ENCODE data around the gene CTCF. TPM values are rescaled to one million over a fixed set of nuclear protein-coding genes. Genes with fewer than 3 reads are reported as not detected.

The CTCF gene
- total RNA-seq, 1 donor from 2014 or later: 25.1 TPM

GRCh38 chr16:67594256-67594915, 32.1 kb downstream of the CTCF start:
- no peak for DNase-seq (ENCODE audit: low read depth, low spot score)

GRCh38 chr16:67594956-67595355, 32.6 kb downstream of the CTCF start:
- DNase-seq (ENCODE audit: low read depth, low spot score): no peak

GRCh38 chr16:67598527-67598926, 36.2 kb downstream of the CTCF start:
- no peak for DNase-seq (ENCODE audit: low read depth, low spot score)

- no peak for DNase-seq (ENCODE audit: low read depth, low spot score)
Measured at GRCh38 chr16:67605641-67606040, 43.3 kb downstream of the CTCF start.

GRCh38 chr16:67606632-67607031, 44.3 kb downstream of the CTCF start:
- no peak for DNase-seq (ENCODE audit: low read depth, low spot score)

- no peak for DNase-seq (ENCODE audit: low read depth, low spot score)
Measured at GRCh38 chr16:67608364-67608763, 46.0 kb downstream of the CTCF start.

GRCh38 chr16:67613808-67614207, 51.5 kb downstream of the CTCF start:
- DNase-seq (ENCODE audit: low read depth, low spot score): no peak

GRCh38 chr16:67628216-67628615, 65.9 kb downstream of the CTCF start:
- no peak for DNase-seq (ENCODE audit: low read depth, low spot score)

GRCh38 chr16:67632415-67633172, 70.3 kb downstream of the CTCF start:
- no peak for DNase-seq (ENCODE audit: low read depth, low spot score)

GRCh38 chr16:67636713-67637112, 74.4 kb downstream of the CTCF start:
- no peak for DNase-seq (ENCODE audit: low read depth, low spot score)

- DNase-seq (ENCODE audit: low read depth, low spot score): no peak
Measured at GRCh38 chr16:67637625-67638024, 75.3 kb downstream of the CTCF start.

GRCh38 chr16:67641779-67642708, 79.7 kb downstream of the CTCF start:
- no peak for DNase-seq (ENCODE audit: low read depth, low spot score)

GRCh38 chr16:67644038-67644437, 81.7 kb downstream of the CTCF start:
- no peak for DNase-seq (ENCODE audit: low read depth, low spot score)

- no peak for DNase-seq (ENCODE audit: low read depth, low spot score)
Measured at GRCh38 chr16:67645397-67646121, 83.2 kb downstream of the CTCF start.

- no peak for DNase-seq (ENCODE audit: low read depth, low spot score)
Measured at GRCh38 chr16:67647111-67647651, 84.9 kb downstream of the CTCF start.

GRCh38 chr16:67647681-67648080, 85.4 kb downstream of the CTCF start:
- DNase-seq (ENCODE audit: low read depth, low spot score): no peak

GRCh38 chr16:67648088-67648763, 85.9 kb downstream of the CTCF start:
- no peak for DNase-seq (ENCODE audit: low read depth, low spot score)

- no peak for DNase-seq (ENCODE audit: low read depth, low spot score)
Measured at GRCh38 chr16:67648764-67649407, 86.6 kb downstream of the CTCF start.

- DNase-seq (ENCODE audit: low read depth, low spot score): no peak
Measured at GRCh38 chr16:67649494-67649931, 87.2 kb downstream of the CTCF start.

GRCh38 chr16:67650023-67650422, 87.7 kb downstream of the CTCF start:
- no peak for DNase-seq (ENCODE audit: low read depth, low spot score)
